Suprapubic skin (tissue), 4 donors: Measurements from ENCODE around the gene IL17RA. TPM values are rescaled to one million over a fixed set of nuclear protein-coding genes. Genes with fewer than 3 reads are reported as not detected.

ENCODE experiments used
- DNase-seq, 2 donors: peaks; one replicate each; pipeline ENCODE4 v3.0.0-alpha.2; 2019; ENCODE audit warnings: low spot score in 2 of 2
- H3K27ac ChIP-seq: fragments of 200-600 bp; sonication (generic); one replicate; pipeline ENCODE4 v1.5.1; 2019
- H3K27me3 ChIP-seq: fragments of 200-600 bp; sonication (generic); one replicate; pipeline ENCODE4 v1.5.1; 2019
- H3K36me3 ChIP-seq: fragments of 200-600 bp; sonication (generic); one replicate; pipeline ENCODE4 v1.5.1; 2019
- H3K4me1 ChIP-seq: fragments of 200-600 bp; sonication (generic); one replicate; pipeline ENCODE4 v1.5.1; 2019
- H3K4me3 ChIP-seq: fragments of 200-600 bp; sonication (generic); one replicate; pipeline ENCODE4 v1.5.1; 2019; ENCODE audit warnings: mild to moderate bottlenecking
- H3K9me3 ChIP-seq: fragments of 200-600 bp; sonication (generic); one replicate; pipeline ENCODE4 v1.5.1; 2019
- CTCF ChIP-seq, 2 donors: fragments of 200-600 bp in 1 of 2; fragments of 450-650 bp in 1 of 2; sonication (generic) in 1 of 2; IDR thresholded peaks; one replicate each; pipeline ENCODE4 v1.5.1; 2016 to 2019; ENCODE audit warnings: antibody characterized with exemption in 2 of 2, mild to moderate bottlenecking in 1 of 2, moderate library complexity in 1 of 2
- EP300 ChIP-seq: sonication (generic); formaldehyde crosslinking; IDR thresholded peaks from one replicate; pipeline ENCODE4 v1.6.1; 2017; ENCODE audit warnings: antibody characterized with exemption
- POLR2A ChIP-seq, 2 donors: fragments of 450-650 bp; IDR thresholded peaks; one replicate each; pipeline ENCODE4 v1.6.1; 2017; ENCODE audit warnings: antibody characterized with exemption in 2 of 2, mild to moderate bottlenecking in 2 of 2, moderate library complexity in 2 of 2
- POLR2AphosphoS5 ChIP-seq, 3 donors: sonication (generic); formaldehyde crosslinking; IDR thresholded peaks; one replicate each; pipeline ENCODE4 v1.6.1; 2017; ENCODE audit warnings: antibody characterized with exemption in 3 of 3
- WGBS: methylation state at CpG from one replicate; pipeline ENCODE4 v1.1.5; 2018; 5-methylcytosine and 5-hydroxymethylcytosine counted together
- total RNA-seq, 4 donors: library from RNA; depleted of rRNA; stranded (reverse); fragments of >200 nt; gene quantifications; one replicate each; pipeline ENCODE4 v1.1.0, GENCODE V29; 2016

IL17RA gene
- total RNA-seq, 4 donors from 2014 or later, result 16.2 to 22.6 (median 21.4) TPM

DNA sequence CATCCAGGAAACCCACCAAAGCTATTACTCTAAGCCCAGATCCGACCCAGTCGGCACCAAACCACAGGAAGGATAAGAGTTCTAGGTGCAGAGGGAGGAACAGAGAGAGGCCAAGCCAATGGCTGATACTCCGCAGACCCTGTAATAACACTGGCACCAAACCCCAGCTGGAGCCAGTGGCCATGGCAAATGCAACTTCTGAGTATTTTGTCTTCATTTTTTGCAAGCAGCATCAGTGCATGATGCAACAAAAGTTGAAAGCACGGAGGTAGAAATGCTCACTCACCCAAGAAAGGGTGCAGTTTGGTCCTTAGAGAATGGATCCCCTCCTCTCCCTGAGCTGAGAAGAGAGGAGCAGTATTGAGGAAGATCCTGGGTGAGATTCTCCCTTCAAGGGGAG is 33.5 kb downstream of the IL17RA start:
- Histone ChIP-seq H3K4me1 (peaks cover 47% of the 10 kb centered on the region), H3K27ac (no peak overlapping the region), H3K9me3 (no peaks in the 10 kb centered on the region), H3K4me3 (no peak overlapping the region), H3K27me3 (peaks cover 36% of the 10 kb centered on the region), H3K36me3 (no peaks in the 10 kb centered on the region)
- no peak for DNase-seq
- 75% methylated on average over 4 of the region's 4 CpGs for WGBS
- TF ChIP-seq POLR2A (IDR thresholded peaks at IDR 0.05) (no peak), POLR2AphosphoS5 (IDR thresholded peaks at IDR 0.05) (no peak), EP300 (no peak), CTCF (IDR thresholded peaks at IDR 0.05) (no peak)

DNA sequence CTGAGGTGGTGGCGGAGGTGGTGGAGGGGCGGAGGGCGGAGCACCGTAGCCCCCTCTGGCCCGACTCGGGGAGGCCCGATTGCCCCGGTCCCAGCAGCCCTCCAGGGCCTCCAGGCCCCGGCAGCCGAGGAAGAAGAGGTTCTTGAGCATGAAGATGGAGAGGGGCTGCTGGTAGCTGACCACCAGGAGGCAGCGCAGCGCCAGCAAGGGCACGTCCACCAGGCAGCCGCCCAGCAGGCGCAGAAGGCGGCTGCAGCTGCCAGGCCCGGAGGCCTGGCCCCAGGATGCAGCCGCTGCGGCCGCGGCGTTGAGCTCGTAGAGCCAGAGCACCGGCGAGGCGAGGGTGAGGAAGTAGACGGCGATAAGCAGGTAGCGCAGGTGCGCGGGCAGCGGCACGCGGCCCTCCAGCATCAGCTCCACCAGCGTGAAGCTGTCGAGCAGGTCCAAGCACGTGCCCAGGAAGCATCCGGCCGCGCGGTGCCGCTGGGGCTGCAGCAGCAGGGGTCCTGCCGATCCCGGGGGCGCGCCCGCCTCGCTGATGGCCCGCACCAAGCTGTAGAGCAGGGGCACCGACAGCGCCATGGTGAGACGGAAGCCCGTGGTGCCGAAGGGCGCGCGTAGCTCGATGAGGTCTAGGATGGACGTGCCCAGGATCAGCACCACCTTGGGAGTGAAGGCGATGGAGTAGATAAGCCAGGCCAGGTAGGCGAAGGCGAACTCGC is 34.8 kb downstream of the IL17RA start:
- peaks cover 47% of the 10 kb centered on the region for H3K4me1 ChIP-seq
- H3K27ac ChIP-seq, result no peak overlapping the region
- TF ChIP-seq EP300, result no peak
- peak in 1 of 2 donors; percentile 16 for TF ChIP-seq CTCF (IDR thresholded peaks at IDR 0.05)
- peaks cover 36% of the 10 kb centered on the region for H3K27me3 ChIP-seq
- H3K9me3 ChIP-seq, result no peaks in the 10 kb centered on the region
- no peak for DNase-seq
- peak overlapping the region; percentile 62 for H3K4me3 ChIP-seq
- WGBS, result 46% methylated on average over 13 of the region's 63 CpGs
- no peaks in the 10 kb centered on the region for H3K36me3 ChIP-seq

DNA sequence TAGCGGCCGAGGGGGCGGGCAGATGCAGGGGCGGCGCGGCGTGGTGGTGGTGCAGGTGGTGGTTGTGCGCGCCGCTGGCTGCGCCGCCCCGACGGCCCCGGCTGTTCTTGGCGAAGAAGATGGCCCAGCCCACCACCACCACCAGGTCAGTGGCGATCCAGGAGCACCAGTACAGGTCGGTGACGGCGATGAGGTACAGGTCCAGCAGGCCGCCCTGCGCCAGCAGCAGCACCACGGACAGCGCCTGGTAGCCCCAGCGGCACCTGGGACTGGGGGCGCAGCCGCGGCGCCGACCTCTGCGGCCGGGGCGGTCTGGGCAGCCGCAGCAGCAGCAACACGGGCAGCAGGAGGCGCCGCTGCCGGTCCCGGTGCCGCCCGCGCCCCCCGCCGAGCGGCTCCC is 35.5 kb downstream of the IL17RA start:
- 3% methylated on average over 33 of the region's 45 CpGs for WGBS
- H3K4me3 ChIP-seq, result peak overlapping the region; percentile 62
- H3K27me3 ChIP-seq, result peaks cover 36% of the 10 kb centered on the region
- DNase-seq, result no peak
- no peaks in the 10 kb centered on the region for H3K36me3 ChIP-seq
- no peak overlapping the region for H3K27ac ChIP-seq
- TF ChIP-seq POLR2A (IDR thresholded peaks at IDR 0.05) (no peak), POLR2AphosphoS5 (IDR thresholded peaks at IDR 0.05) (no peak), EP300 (no peak), CTCF (IDR thresholded peaks at IDR 0.05) (no peak)
- H3K9me3 ChIP-seq, result no peaks in the 10 kb centered on the region
- peaks cover 46% of the 10 kb centered on the region for H3K4me1 ChIP-seq

- Histone ChIP-seq H3K36me3 (no peaks in the 10 kb centered on the region), H3K27ac (no peak overlapping the region), H3K4me3 (peak overlapping the region; percentile 62), H3K4me1 (peaks cover 42% of the 10 kb centered on the region), H3K9me3 (no peaks in the 10 kb centered on the region), H3K27me3 (peaks cover 36% of the 10 kb centered on the region)
- WGBS, result no CpG with 5 or more reads among the region's 70 CpGs
- DNase-seq, result no peak
- TF ChIP-seq POLR2A (IDR thresholded peaks at IDR 0.05) (no peak), POLR2AphosphoS5 (IDR thresholded peaks at IDR 0.05) (no peak), EP300 (no peak), CTCF (IDR thresholded peaks at IDR 0.05) (no peak)
Measured at GRCh38 chr22:17120711-17121232, 36.0 kb downstream of the IL17RA start.

- Histone ChIP-seq H3K36me3 (no peaks in the 10 kb centered on the region), H3K27ac (no peak within 1 kb of the TSS), H3K27me3 (peaks cover 36% of the 10 kb centered on the region), H3K4me1 (peaks cover 35% of the 10 kb centered on the region), H3K9me3 (no peaks in the 10 kb centered on the region), H3K4me3 (peak within 1 kb of the TSS; percentile 62)
- DNase-seq, result no peak
- 27% methylated on average over 13 of the region's 69 CpGs for WGBS
- TF ChIP-seq POLR2AphosphoS5 (IDR thresholded peaks at IDR 0.05) (no peak), CTCF (IDR thresholded peaks at IDR 0.05) (no peak), EP300 (no peak), POLR2A (IDR thresholded peaks at IDR 0.05) (no peak)
Measured at GRCh38 chr22:17121233-17122195, 36.7 kb downstream of the IL17RA start, which contains the start of gene TMEM121B. Gene TMEM121B (minus strand): TSS chr22:17121360. CDS start chr22:17121127, 233 bp downstream.
